ENCODE results near the gene CADM2.

CADM2 gene

GRCh38 chr3:84961521-84962255 lies 2.9 kb downstream of the CADM2 start:
- Histone ChIP-seq H3K9me2 (ENCODE audit: low read depth, low read length) (no peaks in the 10 kb centered on the region), H4K20me1 (ENCODE audit: insufficient read depth, low read length) (no peaks in the 10 kb centered on the region), H3K9ac (ENCODE audit: low read length) (no peak overlapping the region), H3K27me3 (ENCODE audit: insufficient read depth, low read length) (no peaks in the 10 kb centered on the region), H3K9me3 (ENCODE audit: low read length) (no peaks in the 10 kb centered on the region), H3K4me2 (ENCODE audit: low read length) (no peak overlapping the region), H3K79me2 (ENCODE audit: insufficient read depth, low read length) (no peaks in the 10 kb centered on the region), H3K4me1 (ENCODE audit: insufficient read depth, low read length, severe bottlenecking) (no peaks in the 10 kb centered on the region), H3K4me3 (ENCODE audit: low read depth, low read length, poor library complexity, severe bottlenecking) (no peak overlapping the region), H3K36me3 (ENCODE audit: insufficient read depth, low read length) (no peaks in the 10 kb centered on the region), H3K27ac (ENCODE audit: low read depth, low read length, poor library complexity, severe bottlenecking) (no peak overlapping the region), H3F3A (ENCODE audit: insufficient read depth, low read length) (no peaks in the 10 kb centered on the region), H2AFZ (ENCODE audit: low read length) (no peak overlapping the region)
- no peak for TF ChIP-seq CTCF (IDR thresholded peaks at IDR 0.05; ENCODE audit: low read length)
- TF ChIP-seq EZH2 (IDR thresholded peaks at IDR 0.05; ENCODE audit: borderline replicate concordance, low read length), result no peak

GRCh38 chr3:84962415-84962814 lies 3.6 kb downstream of the CADM2 start:
- H3K79me2 ChIP-seq (ENCODE audit: insufficient read depth, low read length), result no peaks in the 10 kb centered on the region
- no peaks in the 10 kb centered on the region for H3K9me3 ChIP-seq (ENCODE audit: low read length)
- no peak overlapping the region for H3K4me2 ChIP-seq (ENCODE audit: low read length)

GRCh38 chr3:84963137-84963536 lies 4.3 kb downstream of the CADM2 start:
- Histone ChIP-seq H2AFZ (ENCODE audit: low read length) (no peak overlapping the region), H3K27me3 (ENCODE audit: insufficient read depth, low read length) (no peaks in the 10 kb centered on the region), H3K4me1 (ENCODE audit: insufficient read depth, low read length, severe bottlenecking) (no peaks in the 10 kb centered on the region), H4K20me1 (ENCODE audit: insufficient read depth, low read length) (no peaks in the 10 kb centered on the region), H3K79me2 (ENCODE audit: insufficient read depth, low read length) (no peaks in the 10 kb centered on the region), H3F3A (ENCODE audit: insufficient read depth, low read length) (no peaks in the 10 kb centered on the region), H3K4me3 (ENCODE audit: low read depth, low read length, poor library complexity, severe bottlenecking) (no peak overlapping the region), H3K9me2 (ENCODE audit: low read depth, low read length) (no peaks in the 10 kb centered on the region), H3K36me3 (ENCODE audit: insufficient read depth, low read length) (no peaks in the 10 kb centered on the region), H3K4me2 (ENCODE audit: low read length) (no peak overlapping the region), H3K27ac (ENCODE audit: low read depth, low read length, poor library complexity, severe bottlenecking) (no peak overlapping the region), H3K9ac (ENCODE audit: low read length) (no peak overlapping the region), H3K9me3 (ENCODE audit: low read length) (no peaks in the 10 kb centered on the region)
- no peak for TF ChIP-seq CTCF (IDR thresholded peaks at IDR 0.05; ENCODE audit: low read length)
- TF ChIP-seq EZH2 (IDR thresholded peaks at IDR 0.05; ENCODE audit: borderline replicate concordance, low read length), result no peak

More at GRCh38 chr3:84962415-84962814, 3.6 kb downstream of the CADM2 start:
- Histone ChIP-seq H2AFZ (ENCODE audit: low read length) (no peak overlapping the region), H3F3A (ENCODE audit: insufficient read depth, low read length) (no peaks in the 10 kb centered on the region), H3K9ac (ENCODE audit: low read length) (no peak overlapping the region), H3K36me3 (ENCODE audit: insufficient read depth, low read length) (no peaks in the 10 kb centered on the region), H3K27ac (ENCODE audit: low read depth, low read length, poor library complexity, severe bottlenecking) (no peak overlapping the region), H3K4me3 (ENCODE audit: low read depth, low read length, poor library complexity, severe bottlenecking) (no peak overlapping the region), H4K20me1 (ENCODE audit: insufficient read depth, low read length) (no peaks in the 10 kb centered on the region), H3K4me1 (ENCODE audit: insufficient read depth, low read length, severe bottlenecking) (no peaks in the 10 kb centered on the region), H3K27me3 (ENCODE audit: insufficient read depth, low read length) (no peaks in the 10 kb centered on the region), H3K9me2 (ENCODE audit: low read depth, low read length) (no peaks in the 10 kb centered on the region)
- TF ChIP-seq CTCF (IDR thresholded peaks at IDR 0.05; ENCODE audit: low read length), result no peak
- TF ChIP-seq EZH2 (IDR thresholded peaks at IDR 0.05; ENCODE audit: borderline replicate concordance, low read length), result no peak
